ENCODE results near the gene OR51V1.

The OR51V1 gene

GRCh38 chr11:5197536-5197935 lies 2.9 kb downstream of the OR51V1 start:
- Mint-ChIP-seq H3K27me3 (ENCODE audit: low read depth) (no peaks in the 10 kb centered on the region), H3K4me3 (no peak overlapping the region), H3K4me1 (no peaks in the 10 kb centered on the region), H3K9me3 (peaks cover 3% of the 10 kb centered on the region), H3K36me3 (ENCODE audit: low read depth) (no peaks in the 10 kb centered on the region), H3K27ac (no peak overlapping the region)
- TF ChIP-seq, protein P1, sequence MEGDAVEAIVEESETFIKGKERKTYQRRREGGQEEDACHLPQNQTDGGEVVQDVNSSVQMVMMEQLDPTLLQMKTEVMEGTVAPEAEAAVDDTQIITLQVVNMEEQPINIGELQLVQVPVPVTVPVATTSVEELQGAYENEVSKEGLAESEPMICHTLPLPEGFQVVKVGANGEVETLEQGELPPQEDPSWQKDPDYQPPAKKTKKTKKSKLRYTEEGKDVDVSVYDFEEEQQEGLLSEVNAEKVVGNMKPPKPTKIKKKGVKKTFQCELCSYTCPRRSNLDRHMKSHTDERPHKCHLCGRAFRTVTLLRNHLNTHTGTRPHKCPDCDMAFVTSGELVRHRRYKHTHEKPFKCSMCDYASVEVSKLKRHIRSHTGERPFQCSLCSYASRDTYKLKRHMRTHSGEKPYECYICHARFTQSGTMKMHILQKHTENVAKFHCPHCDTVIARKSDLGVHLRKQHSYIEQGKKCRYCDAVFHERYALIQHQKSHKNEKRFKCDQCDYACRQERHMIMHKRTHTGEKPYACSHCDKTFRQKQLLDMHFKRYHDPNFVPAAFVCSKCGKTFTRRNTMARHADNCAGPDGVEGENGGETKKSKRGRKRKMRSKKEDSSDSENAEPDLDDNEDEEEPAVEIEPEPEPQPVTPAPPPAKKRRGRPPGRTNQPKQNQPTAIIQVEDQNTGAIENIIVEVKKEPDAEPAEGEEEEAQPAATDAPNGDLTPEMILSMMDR (IDR thresholded peaks at IDR 0.05; ENCODE audit: unreplicated experiment in 3 of 3) = no peak

DNA sequence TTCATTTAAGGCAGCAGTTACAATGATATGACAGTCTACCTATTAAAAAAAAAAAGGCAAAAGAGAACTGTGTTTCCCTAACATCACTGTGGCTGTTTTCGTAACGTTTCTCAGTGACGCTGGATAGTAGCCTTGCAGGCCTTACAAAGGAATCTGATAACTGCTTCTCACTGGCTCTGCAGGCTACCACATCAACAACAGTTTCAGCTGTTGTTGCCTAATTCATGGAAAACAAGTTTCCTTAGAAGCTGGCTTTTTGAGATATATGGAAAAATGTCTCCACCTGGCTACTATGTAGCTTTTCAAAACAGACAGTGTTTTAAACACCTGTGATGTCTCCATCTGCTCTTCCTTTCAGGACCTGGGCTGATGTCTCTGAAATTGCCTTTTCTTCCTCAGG lies 3.8 kb downstream of the OR51V1 start:
- no peaks in the 10 kb centered on the region for H3K36me3 Mint-ChIP-seq (ENCODE audit: low read depth)
- peaks cover 3% of the 10 kb centered on the region for H3K9me3 Mint-ChIP-seq
- H3K4me3 Mint-ChIP-seq = no peak overlapping the region
- TF ChIP-seq, protein P1 (IDR thresholded peaks at IDR 0.05; ENCODE audit: unreplicated experiment in 3 of 3) = no peak
- no peak overlapping the region for H3K27ac Mint-ChIP-seq
- H3K27me3 Mint-ChIP-seq (ENCODE audit: low read depth) = no peaks in the 10 kb centered on the region
- H3K4me1 Mint-ChIP-seq = no peaks in the 10 kb centered on the region

DNA sequence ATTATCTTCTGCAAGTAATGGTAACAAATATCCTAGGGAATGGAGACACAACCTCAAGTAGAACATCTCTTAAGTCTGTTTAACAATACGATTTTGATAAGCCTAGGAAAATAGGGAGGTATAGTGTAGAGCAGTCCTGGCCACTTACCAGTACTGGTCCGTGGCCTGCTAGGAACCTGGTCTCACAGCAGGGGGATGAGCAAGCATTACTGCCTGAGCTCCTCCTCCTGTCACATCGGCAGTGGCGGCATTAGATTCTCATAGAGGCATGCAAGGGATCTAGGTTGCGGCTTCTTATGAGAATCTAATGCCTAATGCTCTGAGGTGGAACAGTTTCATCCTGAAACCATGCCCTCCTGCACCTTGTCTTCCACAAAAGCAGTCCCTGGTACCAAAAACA lies 4.4 kb downstream of the OR51V1 start:
- Mint-ChIP-seq H3K36me3 (ENCODE audit: low read depth) (no peaks in the 10 kb centered on the region), H3K27ac (no peak overlapping the region), H3K4me3 (no peak overlapping the region), H3K27me3 (ENCODE audit: low read depth) (no peaks in the 10 kb centered on the region), H3K9me3 (peaks cover 3% of the 10 kb centered on the region), H3K4me1 (no peaks in the 10 kb centered on the region)
- TF ChIP-seq, protein P1 (IDR thresholded peaks at IDR 0.05; ENCODE audit: unreplicated experiment in 3 of 3) = no peak

DNA sequence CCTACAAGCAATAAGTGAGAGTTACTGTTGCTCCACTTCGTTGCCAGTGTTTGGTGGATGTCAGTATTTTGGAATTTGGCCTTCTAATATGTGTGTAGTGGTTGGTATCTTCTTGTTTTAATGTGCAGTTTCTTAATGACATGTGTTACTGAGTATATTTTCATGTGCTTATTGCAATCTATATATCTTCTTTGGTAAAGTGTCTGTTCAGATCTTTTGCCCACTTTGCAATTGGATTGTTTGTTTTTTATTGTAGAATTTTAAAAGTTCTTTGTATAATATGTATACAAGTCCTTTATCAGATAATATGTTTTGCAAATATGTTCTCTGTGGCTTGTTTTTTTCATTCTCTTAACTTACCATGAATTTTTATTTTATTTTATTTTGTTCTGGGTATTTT lies 7.7 kb downstream of the OR51V1 start:
- H3K36me3 Mint-ChIP-seq (ENCODE audit: low read depth) = no peaks in the 10 kb centered on the region
- H3K27ac Mint-ChIP-seq = no peak overlapping the region
- no peak overlapping the region for H3K4me3 Mint-ChIP-seq
- TF ChIP-seq, protein P1 (IDR thresholded peaks at IDR 0.05; ENCODE audit: unreplicated experiment in 3 of 3) = no peak
- peaks cover 9% of the 10 kb centered on the region for H3K9me3 Mint-ChIP-seq
- no peaks in the 10 kb centered on the region for H3K4me1 Mint-ChIP-seq
- no peaks in the 10 kb centered on the region for H3K27me3 Mint-ChIP-seq (ENCODE audit: low read depth)

- Mint-ChIP-seq H3K4me3 (no peak overlapping the region), H3K36me3 (ENCODE audit: low read depth) (no peaks in the 10 kb centered on the region), H3K4me1 (no peaks in the 10 kb centered on the region), H3K27ac (no peak overlapping the region), H3K9me3 (peaks cover 8% of the 10 kb centered on the region), H3K27me3 (ENCODE audit: low read depth) (no peaks in the 10 kb centered on the region)
- TF ChIP-seq, protein P1 (IDR thresholded peaks at IDR 0.05; ENCODE audit: unreplicated experiment in 3 of 3) = no peak
Observed at GRCh38 chr11:5188201-5188600, 12.3 kb downstream of the OR51V1 start.

- Mint-ChIP-seq H3K4me1 (no peaks in the 10 kb centered on the region), H3K36me3 (ENCODE audit: low read depth) (no peaks in the 10 kb centered on the region), H3K4me3 (no peak overlapping the region), H3K27me3 (ENCODE audit: low read depth) (peaks cover 3% of the 10 kb centered on the region), H3K27ac (no peak overlapping the region), H3K9me3 (no peaks in the 10 kb centered on the region)
- TF ChIP-seq, protein P1 (IDR thresholded peaks at IDR 0.05; ENCODE audit: unreplicated experiment in 3 of 3) = no peak
Observed at GRCh38 chr11:5178046-5178837, 22.2 kb downstream of the OR51V1 start.

Data from nephron (organoid).